Spleen (tissue), 11 donors: Measurements from ENCODE around the gene OPRL1. TPM values are rescaled to one million over a fixed set of nuclear protein-coding genes. Genes with fewer than 3 reads are reported as not detected.

Experiments
- DNase-seq: peaks from one replicate; pipeline ENCODE4 v3.0.0-alpha.2; 2020
- H3K27ac ChIP-seq, 8 donors: fragments of 200-600 bp; sonication (generic) in 7 of 8; 1 replicate in 4 of 8; 2 replicates in 4 of 8; pipeline versions ENCODE4 v1.5.0 to v1.8.0; 2016 to 2021; ENCODE audit warnings: inconsistent platforms in 4 of 8, mild to moderate bottlenecking in 4 of 8, moderate library complexity in 1 of 8
- H3K27me3 ChIP-seq, 7 donors: fragments of 200-600 bp; sonication (generic) in 6 of 7; replicated peaks in 1 of 7; 1 replicate in 4 of 7; 2 replicates in 3 of 7; pipeline versions ENCODE4 v1.5.0 to v1.8.0; 2016 to 2021; ENCODE audit warnings: inconsistent platforms in 3 of 7, mild to moderate bottlenecking in 1 of 7
- H3K36me3 ChIP-seq, 6 donors: fragments of 200-600 bp; sonication (generic) in 5 of 6; 1 replicate in 4 of 6; 2 replicates in 2 of 6; pipeline versions ENCODE4 v1.5.0 to v1.8.0; 2016 to 2021; ENCODE audit warnings: inconsistent platforms in 2 of 6
- H3K4me1 ChIP-seq, 6 donors: fragments of 200-600 bp; sonication (generic) in 5 of 6; 1 replicate in 3 of 6; 2 replicates in 3 of 6; pipeline versions ENCODE4 v1.5.0 to v1.8.0; 2016 to 2021; ENCODE audit warnings: inconsistent platforms in 3 of 6
- H3K4me3 ChIP-seq, 8 donors: fragments of 200-600 bp; sonication (generic) in 7 of 8; 1 replicate in 4 of 8; 2 replicates in 4 of 8; pipeline versions ENCODE4 v1.5.0 to v1.8.0; 2016 to 2021; ENCODE audit warnings: inconsistent platforms in 4 of 8, mild to moderate bottlenecking in 4 of 8, moderate library complexity in 2 of 8
- H3K9me3 ChIP-seq, 8 donors: fragments of 200-600 bp; sonication (generic) in 7 of 8; 1 replicate in 4 of 8; 2 replicates in 4 of 8; pipeline versions ENCODE4 v1.5.0 to v1.8.0; 2016 to 2021; ENCODE audit warnings: inconsistent platforms in 4 of 8
- POLR2A ChIP-seq, 3 donors: fragments of 450-650 bp; IDR thresholded peaks; one replicate each; pipeline ENCODE4 v1.5.1; 2017; ENCODE audit warnings: antibody characterized with exemption in 3 of 3, mild to moderate bottlenecking in 1 of 3
- POLR2AphosphoS5 ChIP-seq, 3 donors: sonication (generic); formaldehyde crosslinking; IDR thresholded peaks; one replicate each; pipeline ENCODE4 v1.5.1; 2017; ENCODE audit warnings: antibody characterized with exemption in 3 of 3
- WGBS, 5 donors: extraction: QIAGEN DNeasy Blood & Tissue Kit in 3 of 5; methylation state at CpG; one replicate each; pipeline versions ENCODE4 v1.1.5 to v1.1.7; 2013 to 2018; 5-methylcytosine and 5-hydroxymethylcytosine counted together
- intact Hi-C: fragments of 100-400 bp; cut with DNase I; formaldehyde crosslinking; loops from one replicate; pipeline ENCODE4 v1.15.0; 2023; ENCODE audit warnings: low total_unique reads
- microRNA-seq, 3 donors: library from miRNA; unstranded; fragments of <30 nt; microRNA quantifications; one replicate each; pipeline versions ENCODE4 to v1.1.0, GENCODE V29; 2019 to 2020
- polyA plus RNA-seq, 3 donors: library from polyadenylated mRNA; stranded (reverse); fragments of 200-250 nt; gene quantifications; one replicate each; pipeline ENCODE4 v1.2.1, GENCODE V29; 2013
- small RNA-seq, 4 donors: library from RNA; depleted of rRNA; stranded (forward); fragments of <200 nt; gene quantifications; one replicate each; pipeline ENCODE3, GENCODE V24; 2016
- total RNA-seq, 7 donors: library from RNA; depleted of rRNA in 3 of 7; stranded (reverse); fragments of >200 nt in 3 of 7; fragmentation: NEBNext Ultra II Directional in 4 of 7; extraction: Animal tissue kit (Norgen Biotek cat#: 25700) in 4 of 7; gene quantifications; one replicate each; pipeline versions ENCODE4 v1.1.0 to v1.2.1, GENCODE V29; 2016 to 2021
- TF ChIP-seq, protein P1 (sequence below), 11 experiments: fragments of 200-600 bp in 7 of 11; fragments of 450-650 bp in 4 of 11; sonication (generic) in 4 of 11; IDR thresholded peaks in 8 of 11; conservative IDR thresholded peaks in 3 of 11; 1 replicate in 7 of 11; 2 replicates in 4 of 11; pipeline versions ENCODE4 v1.4.0 to v1.8.0; 2016 to 2021; ENCODE audit warnings: antibody characterized with exemption in 11 of 11, inconsistent platforms in 4 of 11, mild to moderate bottlenecking in 1 of 11
- donor health status: healthy with polysubstance abuse.
- donor health status: DM: no; HTN: no; CAD: no; lungs with moderate emphysema.
- donor health status: DM: no; HTN: no; CAD: no.
- donor health status: Bipolar disorder and iron deficiency.
- donor health status: healthy.
- donor health status: DM: no; HTN: no; CAD: no.
- donor health status: DM: yes; HTN: yes; CAD: no.

Gene OPRL1
- total and polyA plus RNA-seq, 10 donors: 1.9 to 7.9 (median 5.0) TPM

DNA sequence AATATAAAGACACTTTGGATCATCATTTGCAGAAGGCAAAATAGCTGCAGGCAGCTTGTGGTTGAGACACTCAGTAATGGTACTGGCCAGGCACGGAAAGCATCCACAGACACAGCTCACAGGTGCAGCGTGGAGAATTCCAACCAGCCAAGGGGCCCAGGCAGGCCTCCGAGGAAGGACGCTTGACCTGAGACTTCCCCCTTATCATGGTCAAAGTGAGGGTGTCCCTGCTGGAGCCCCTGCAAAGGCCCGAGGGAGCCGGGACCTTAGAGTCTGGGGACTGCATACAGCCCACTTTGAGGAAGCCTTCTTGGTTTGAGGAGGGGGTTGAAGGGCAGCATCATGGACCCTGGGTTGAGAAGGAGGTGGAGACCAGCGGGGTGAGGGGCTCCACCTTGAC lies 69.3 kb downstream of the OPRL1 start:
- Histone ChIP-seq H3K27me3 (peaks cover 0 to 29% (median 0%) of the 10 kb centered on the region in 7 donors), H3K36me3 (no peaks in the 10 kb centered on the region), H3K4me3 (no peak overlapping the region), H3K27ac (no peak overlapping the region), H3K9me3 (peaks cover 0 to 21% (median 13%) of the 10 kb centered on the region in 8 donors), H3K4me1 (no peaks in the 10 kb centered on the region)
- DNase-seq: peak; percentile 15
- TF ChIP-seq POLR2A (IDR thresholded peaks at IDR 0.05): no peak
- TF ChIP-seq, protein P1, sequence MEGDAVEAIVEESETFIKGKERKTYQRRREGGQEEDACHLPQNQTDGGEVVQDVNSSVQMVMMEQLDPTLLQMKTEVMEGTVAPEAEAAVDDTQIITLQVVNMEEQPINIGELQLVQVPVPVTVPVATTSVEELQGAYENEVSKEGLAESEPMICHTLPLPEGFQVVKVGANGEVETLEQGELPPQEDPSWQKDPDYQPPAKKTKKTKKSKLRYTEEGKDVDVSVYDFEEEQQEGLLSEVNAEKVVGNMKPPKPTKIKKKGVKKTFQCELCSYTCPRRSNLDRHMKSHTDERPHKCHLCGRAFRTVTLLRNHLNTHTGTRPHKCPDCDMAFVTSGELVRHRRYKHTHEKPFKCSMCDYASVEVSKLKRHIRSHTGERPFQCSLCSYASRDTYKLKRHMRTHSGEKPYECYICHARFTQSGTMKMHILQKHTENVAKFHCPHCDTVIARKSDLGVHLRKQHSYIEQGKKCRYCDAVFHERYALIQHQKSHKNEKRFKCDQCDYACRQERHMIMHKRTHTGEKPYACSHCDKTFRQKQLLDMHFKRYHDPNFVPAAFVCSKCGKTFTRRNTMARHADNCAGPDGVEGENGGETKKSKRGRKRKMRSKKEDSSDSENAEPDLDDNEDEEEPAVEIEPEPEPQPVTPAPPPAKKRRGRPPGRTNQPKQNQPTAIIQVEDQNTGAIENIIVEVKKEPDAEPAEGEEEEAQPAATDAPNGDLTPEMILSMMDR (IDR thresholded peaks at IDR 0.05 in 8 of 11, conservative IDR thresholded peaks at IDR 0.05 in 3 of 11): no peak
- TF ChIP-seq POLR2AphosphoS5 (IDR thresholded peaks at IDR 0.05): no peak
- intact Hi-C loops: no loop called here
- 81 to 97% (median 89%) methylated on average over 7 of the region's 7 CpGs for WGBS, 5 donors

DNA sequence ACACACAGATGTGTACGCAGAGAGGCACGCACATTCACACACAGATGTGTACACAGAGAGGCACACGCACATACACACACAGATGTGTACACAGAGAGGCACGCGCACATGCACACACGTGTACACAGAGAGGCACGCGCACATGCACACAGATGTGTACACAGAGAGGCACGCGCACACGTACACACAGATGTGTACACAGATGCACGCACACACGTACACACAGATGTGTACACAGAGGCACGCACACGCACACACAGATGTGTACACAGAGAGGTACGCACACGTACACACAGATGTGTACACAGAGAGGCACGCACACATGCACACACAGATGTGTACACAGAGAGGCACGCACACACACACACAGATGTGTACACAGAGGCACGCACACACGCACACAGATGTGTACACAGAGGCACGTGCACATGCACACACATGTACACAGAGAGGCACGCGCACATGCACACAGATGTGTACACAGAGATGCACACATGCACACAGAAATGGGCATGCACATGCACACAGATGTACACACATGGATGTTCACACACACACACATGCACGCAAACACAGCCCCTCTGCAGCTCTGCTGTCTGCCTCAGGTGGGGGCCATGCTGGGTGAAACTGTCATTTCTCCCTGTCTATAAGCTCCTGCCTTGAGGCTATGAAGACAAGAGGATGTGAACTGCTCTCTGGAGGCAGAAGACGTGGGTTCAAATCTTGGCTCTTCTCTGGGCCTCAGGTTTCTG lies 70.1 kb downstream of the OPRL1 start:
- H3K36me3 ChIP-seq: no peaks in the 10 kb centered on the region
- H3K4me3 ChIP-seq: no peak overlapping the region
- H3K27ac ChIP-seq: no peak overlapping the region
- H3K9me3 ChIP-seq: peaks cover 0 to 13% (median 8%) of the 10 kb centered on the region in 8 donors
- H3K27me3 ChIP-seq: peaks cover 0 to 31% (median 0%) of the 10 kb centered on the region in 7 donors
- TF ChIP-seq POLR2AphosphoS5 (IDR thresholded peaks at IDR 0.05) (no peak), POLR2A (IDR thresholded peaks at IDR 0.05) (no peak)
- TF ChIP-seq, protein P1 (IDR thresholded peaks at IDR 0.05 in 8 of 11, conservative IDR thresholded peaks at IDR 0.05 in 3 of 11): no peak
- 88 to 94% (median 91%) methylated on average over 25 to 26 of the region's 26 CpGs for WGBS, 5 donors
- DNase-seq: peak; percentile 25
- intact Hi-C loops: no loop called here
- no peaks in the 10 kb centered on the region for H3K4me1 ChIP-seq

Small RNAs within 50 kb of the gene (microRNA-seq; reads per million reads assigned to microRNA genes)
- gene MIR6813: 3.1 to 8.8 (median 6.9) reads per million in 3 donors

Small RNAs within 50 kb of the gene (small RNA-seq; reads per million reads assigned to genes)
- 0 reads per million in 4 donors for gene AL355803.1
- gene MIR6813: 0 to 0.14 (median 0.04) reads per million in 4 donors

Other genes with a start within 250 kb of the OPRL1 start
- gene ZBTB46, start 248.8 kb upstream of the OPRL1 start, total RNA-seq: 10 to 100 TPM; 27.6 to 76.5 (median 35.9) TPM
- 10 to 100 TPM in 1 of 3 donors, 1 to 10 TPM in 2; 3.6 to 14.7 (median 4.7) TPM for gene ZBTB46, start 248.8 kb upstream of the OPRL1 start, polyA plus RNA-seq
- gene ABHD16B, start 218.6 kb upstream of the OPRL1 start, total RNA-seq: not detected
- gene ABHD16B, start 218.6 kb upstream of the OPRL1 start, polyA plus RNA-seq: under 1 TPM; 0.49 to 0.86 (median 0.57) TPM
- gene TPD52L2, start 214.8 kb upstream of the OPRL1 start, total RNA-seq: 100 to 1,000 TPM in 1 of 7 donors, 10 to 100 TPM in 6; 66.3 to 102 (median 92.1) TPM
- 10 to 100 TPM; 60.2 to 94.6 (median 63.5) TPM for gene TPD52L2, start 214.8 kb upstream of the OPRL1 start, polyA plus RNA-seq
- 10 to 100 TPM; 47.5 to 83.1 (median 65.4) TPM for gene DNAJC5, start 185.0 kb upstream of the OPRL1 start, total RNA-seq
- gene DNAJC5, start 185.0 kb upstream of the OPRL1 start, polyA plus RNA-seq: 10 to 100 TPM; 12.7 to 32.3 (median 15.2) TPM
- 10 to 100 TPM; 34.2 to 52.2 (median 47.1) TPM for gene UCKL1, start 123.7 kb upstream of the OPRL1 start, total RNA-seq
- gene UCKL1, start 123.7 kb upstream of the OPRL1 start, polyA plus RNA-seq: 10 to 100 TPM; 36.0 to 68.0 (median 62.7) TPM
- gene ZNF512B, start 110.2 kb upstream of the OPRL1 start, total RNA-seq: 10 to 100 TPM in 6 of 7 donors, 1 to 10 TPM in 1; 9.5 to 21.8 (median 12.8) TPM
- 10 to 100 TPM in 1 of 3 donors, 1 to 10 TPM in 2; 3.4 to 12.0 (median 3.8) TPM for gene ZNF512B, start 110.2 kb upstream of the OPRL1 start, polyA plus RNA-seq
- 10 to 100 TPM in 3 of 7 donors, 1 to 10 TPM in 4; 6.0 to 13.8 (median 8.9) TPM for gene SAMD10, start 100.4 kb upstream of the OPRL1 start, total RNA-seq
- 10 to 100 TPM in 1 of 3 donors, 1 to 10 TPM in 2; 5.9 to 10.1 (median 6.1) TPM for gene SAMD10, start 100.4 kb upstream of the OPRL1 start, polyA plus RNA-seq
- 10 to 100 TPM; 53.4 to 71.1 (median 61.6) TPM for gene PRPF6, start 99.0 kb upstream of the OPRL1 start, total RNA-seq
- gene PRPF6, start 99.0 kb upstream of the OPRL1 start, polyA plus RNA-seq: 10 to 100 TPM; 39.9 to 52.4 (median 41.9) TPM
- 1 to 10 TPM in 5 of 7 donors, under 1 TPM in 2; 0.85 to 3.4 (median 2.0) TPM for gene C20orf204, start 43.9 kb upstream of the OPRL1 start, total RNA-seq
- gene C20orf204, start 43.9 kb upstream of the OPRL1 start, polyA plus RNA-seq: 1 to 10 TPM; 1.5 to 3.9 (median 1.9) TPM
- gene SOX18, start 30.4 kb upstream of the OPRL1 start, total RNA-seq: 10 to 100 TPM; 12.1 to 63.1 (median 42.0) TPM
- gene SOX18, start 30.4 kb upstream of the OPRL1 start, polyA plus RNA-seq: 10 to 100 TPM in 2 of 3 donors, 1 to 10 TPM in 1; 7.3 to 25.5 (median 22.3) TPM
- 10 to 100 TPM; 18.6 to 60.8 (median 45.0) TPM for gene TCEA2, start 16.9 kb upstream of the OPRL1 start, total RNA-seq
- 10 to 100 TPM; 35.9 to 47.5 (median 41.5) TPM for gene TCEA2, start 16.9 kb upstream of the OPRL1 start, polyA plus RNA-seq
- gene RGS19, start 564 bp upstream of the OPRL1 start, total RNA-seq: 100 to 1,000 TPM in 4 of 7 donors, 10 to 100 TPM in 3; 91.6 to 186 (median 107) TPM
- 100 to 1,000 TPM in 1 of 3 donors, 10 to 100 TPM in 2; 80.4 to 125 (median 82.0) TPM for gene RGS19, start 564 bp upstream of the OPRL1 start, polyA plus RNA-seq
- gene LKAAEAR1, start 4.3 kb downstream of the OPRL1 start, total RNA-seq: under 1 TPM in 1 of 7 donors, not detected in 6; 0.66 TPM
- under 1 TPM; 0.26 to 0.53 (median 0.48) TPM for gene LKAAEAR1, start 4.3 kb downstream of the OPRL1 start, polyA plus RNA-seq
- under 1 TPM in 1 of 7 donors, not detected in 6; 0.26 TPM for gene NPBWR2, start 27.5 kb downstream of the OPRL1 start, total RNA-seq
- not detected for gene NPBWR2, start 27.5 kb downstream of the OPRL1 start, polyA plus RNA-seq
- 1 to 10 TPM in 2 of 7 donors, under 1 TPM in 2, not detected in 3; 0.57 to 2.2 (median 0.84) TPM for gene MYT1, start 84.4 kb downstream of the OPRL1 start, total RNA-seq
- gene MYT1, start 84.4 kb downstream of the OPRL1 start, polyA plus RNA-seq: under 1 TPM; 0.08 to 0.80 (median 0.24) TPM
- 100 to 1,000 TPM in 1 of 7 donors, 10 to 100 TPM in 6; 55.4 to 104 (median 78.1) TPM for gene PCMTD2, start 175.7 kb downstream of the OPRL1 start, total RNA-seq
- 10 to 100 TPM; 36.0 to 38.5 (median 37.3) TPM for gene PCMTD2, start 175.7 kb downstream of the OPRL1 start, polyA plus RNA-seq